SH-SY5Y (cell line): ENCODE results near the gene PHKB.

Experiments used
- GATA2 ChIP-seq: IDR thresholded peaks from 2 replicates; pipeline ENCODE4 v1.6.1; 2011; ENCODE audit warnings: mild to moderate bottlenecking, low read depth, low read length
- GATA3 ChIP-seq: IDR thresholded peaks from 2 replicates; pipeline ENCODE4 v1.6.1; 2011; ENCODE audit warnings: low read depth, mild to moderate bottlenecking, low read length, moderate library complexity

DNA sequence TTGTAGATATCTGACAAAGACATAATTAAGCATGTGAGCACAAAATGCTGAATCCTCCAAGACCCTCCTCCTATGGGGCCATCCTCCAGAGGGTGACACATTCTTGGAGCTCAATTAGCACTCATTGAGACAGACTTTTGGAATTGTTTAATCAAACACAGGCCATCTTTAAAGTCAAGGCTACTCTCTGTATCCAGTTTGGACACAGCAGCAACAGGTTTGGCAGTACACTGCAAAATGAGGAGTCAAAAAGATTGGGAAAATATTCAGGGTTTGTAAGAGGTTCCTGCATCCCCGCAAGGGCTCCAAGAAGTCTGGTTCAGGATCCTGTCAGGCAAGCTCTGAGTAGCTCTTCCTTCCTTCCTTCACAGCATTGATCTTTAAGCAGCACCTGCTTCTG lies 1.5 kb upstream of the PHKB start:
- TF ChIP-seq GATA3 (no peak), GATA2 (no peak)
